ENCODE measurements around the gene PRR23C.

The PRR23C gene

DNA sequence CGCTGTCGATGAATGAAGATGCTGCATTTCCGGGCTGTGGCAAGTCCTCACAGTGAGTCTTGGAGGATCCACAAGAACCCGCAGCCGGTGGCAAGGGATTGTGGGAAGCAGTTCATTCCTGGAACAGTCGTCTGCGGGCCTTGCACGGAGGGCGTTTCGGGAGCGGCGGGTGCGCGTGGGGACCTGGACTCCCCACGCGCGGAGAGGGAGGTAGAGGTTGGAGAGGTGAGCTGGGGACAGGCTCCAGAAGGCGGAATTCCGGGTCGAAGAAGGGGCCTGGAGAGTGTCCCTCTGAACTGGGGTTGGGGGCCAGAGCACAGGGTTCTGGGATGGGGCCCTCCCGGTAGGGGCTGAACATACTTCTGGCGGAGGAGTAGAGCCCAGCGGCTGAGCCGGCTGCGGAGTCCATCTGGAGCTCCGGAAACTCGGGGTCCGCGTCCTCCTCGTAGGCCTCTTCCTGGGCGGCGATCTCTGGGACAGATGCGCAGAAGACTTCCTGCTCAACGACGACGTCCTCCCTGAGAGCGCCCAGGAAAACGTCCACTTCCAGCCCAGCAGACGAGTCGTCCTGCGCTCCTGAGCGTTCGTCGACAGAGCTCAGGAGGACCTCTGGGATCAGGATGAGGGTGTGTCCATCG is 39.2 kb downstream of the PRR23C start:
- in situ Hi-C loops (cut with HindIII; ENCODE audit: low sequenced_read_pairs) = no loop called here

DNA sequence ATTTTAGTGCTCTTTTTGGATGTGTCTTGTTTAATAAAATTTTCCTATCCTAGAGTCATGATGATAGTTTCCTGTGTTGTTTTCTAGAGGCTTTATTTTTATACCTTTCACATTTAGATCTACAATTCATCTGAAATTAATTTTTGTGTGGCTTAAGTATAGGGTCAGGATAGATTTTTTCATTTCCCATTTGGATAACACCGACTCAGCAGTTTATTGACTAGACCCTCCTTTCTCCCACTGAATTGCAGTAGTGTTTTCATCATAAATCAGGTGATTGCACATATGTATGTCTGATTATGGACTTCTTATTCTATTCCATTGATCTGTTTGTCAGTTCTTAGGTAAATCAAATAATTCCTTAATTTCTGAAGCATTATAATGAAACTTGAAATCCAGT is 49.0 kb downstream of the PRR23C start:
- in situ Hi-C loops (cut with HindIII; ENCODE audit: low sequenced_read_pairs) = no loop called here

Data from endothelial cell of hepatic sinusoid (primary cell).